Stimulated activated CD4-positive, alpha-beta T cell treated with anti-CD3 and anti-CD28 coated beads, Interleukin-15, amount 100 ng/mL, for 48 hours (primary cell): ENCODE results near the gene NIM1K.
"Not testable (repeated sequence)": the region's sequence is repeated elsewhere in the genome, so short reads cannot be mapped to it uniquely, and the experiment has no call there.

Experiments used
- DNase-seq, 2 donors: peaks; one replicate each; pipeline ENCODE4 v3.0.0-alpha.2; 2020; ENCODE audit warnings: low read depth in 2 of 2

Gene NIM1K

GRCh38 chr5:43191740-43192557, at the start of gene NIM1K:
Gene NIM1K (plus strand): TSS chr5:43192225. CDS start chr5:43245776, 53,551 bp downstream.
- DNase-seq = peak; percentile 18 to 22

GRCh38 chr5:43145071-43145470, 47.0 kb upstream of the NIM1K start:
- DNase-seq = no peak

- no peak for DNase-seq
Observed at GRCh38 chr5:43146958-43147357, 45.1 kb upstream of the NIM1K start.

GRCh38 chr5:43148417-43148816, 43.6 kb upstream of the NIM1K start:
- no peak for DNase-seq

DNA sequence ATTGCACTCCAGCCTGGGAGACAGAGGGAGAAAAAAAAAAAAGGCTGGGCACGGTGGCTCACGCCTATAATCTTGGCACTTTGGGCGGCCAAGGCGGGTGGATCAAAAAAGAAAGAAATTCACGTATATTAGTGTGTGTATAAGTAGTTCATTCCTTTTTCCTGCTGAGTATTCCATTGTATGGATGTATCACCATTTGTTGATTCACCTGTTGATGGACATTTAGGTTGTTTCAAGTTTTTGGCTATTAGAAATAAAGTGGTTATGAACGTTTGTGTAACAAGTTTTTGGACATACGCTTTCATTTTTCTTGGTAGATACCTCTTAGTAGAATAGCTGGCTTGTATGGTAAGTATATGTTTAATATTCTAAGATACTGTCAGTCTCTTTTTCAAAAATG, 42.8 kb upstream of the NIM1K start:
- DNase-seq = no peak

GRCh38 chr5:43150075-43150474, 42.0 kb upstream of the NIM1K start:
- no peak for DNase-seq

DNA sequence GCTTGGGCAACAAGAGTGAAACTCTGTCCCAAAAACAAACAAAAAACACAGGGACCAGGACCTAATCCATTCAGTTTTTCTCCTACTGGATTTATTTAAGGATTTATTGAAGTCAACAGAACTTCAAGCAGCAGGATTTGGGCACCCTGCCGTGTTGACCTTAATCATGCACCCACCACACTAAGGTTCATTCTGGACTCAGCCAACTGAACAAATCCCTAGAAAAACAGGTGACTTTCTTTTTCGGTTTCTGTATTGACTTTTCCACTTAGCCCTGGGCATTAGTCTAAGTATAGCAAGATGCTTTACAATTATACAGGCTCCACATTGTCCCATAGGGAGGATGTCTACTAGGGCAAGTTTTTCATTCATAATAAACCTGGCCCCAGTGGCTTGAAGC, 41.3 kb upstream of the NIM1K start:
- no peak for DNase-seq

GRCh38 chr5:43152946-43153345, 39.1 kb upstream of the NIM1K start:
- DNase-seq = no peak

- DNase-seq = no peak
Observed at GRCh38 chr5:43154469-43154868, 37.6 kb upstream of the NIM1K start.

GRCh38 chr5:43155394-43156096, 36.5 kb upstream of the NIM1K start:
- no peak for DNase-seq

- no peak for DNase-seq
Observed at GRCh38 chr5:43156388-43156787, 35.6 kb upstream of the NIM1K start.

DNA sequence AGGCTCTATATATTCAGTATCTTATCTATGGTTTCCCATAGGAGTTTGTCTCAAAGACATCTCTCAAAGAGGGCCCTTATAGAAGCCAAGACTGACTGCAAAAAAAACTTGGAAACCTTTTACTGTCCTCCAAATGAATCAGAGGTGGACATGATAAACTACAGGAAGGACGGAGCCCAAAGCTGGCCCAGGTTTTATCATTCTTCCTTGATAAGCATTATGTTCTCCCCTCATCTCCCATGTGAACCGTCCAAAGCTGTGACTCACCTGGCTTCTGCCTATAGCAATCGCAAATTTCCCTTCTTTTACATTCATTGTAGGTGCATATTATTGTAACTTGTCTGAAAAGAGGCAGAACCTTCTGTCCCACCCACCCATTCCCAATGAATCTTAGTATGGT, 35.0 kb upstream of the NIM1K start:
- DNase-seq = no peak

GRCh38 chr5:43161244-43161643, 30.8 kb upstream of the NIM1K start:
- DNase-seq = no peak

- not testable (repeated sequence) for DNase-seq
Observed at GRCh38 chr5:43164801-43165200, 27.2 kb upstream of the NIM1K start.

DNA sequence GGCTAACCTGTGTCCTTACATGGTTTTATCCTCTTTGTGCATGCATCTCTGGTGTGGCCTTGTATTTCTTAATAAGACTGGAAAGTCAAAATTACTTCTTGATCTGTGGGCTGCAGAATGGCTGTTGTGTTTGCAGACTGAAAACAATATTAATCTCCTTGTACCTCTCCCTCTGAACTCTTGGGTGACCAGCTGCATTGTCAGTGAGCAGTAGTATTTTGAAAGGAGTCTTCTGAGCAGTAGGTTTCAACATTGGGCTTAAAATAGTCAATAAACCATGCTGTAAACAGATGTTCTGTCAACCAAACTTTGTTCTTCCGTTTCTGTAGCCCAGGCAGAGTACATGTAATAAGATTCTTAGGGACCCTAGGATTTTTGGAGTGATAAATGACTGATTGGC, 26.7 kb upstream of the NIM1K start:
- DNase-seq = no peak

DNA sequence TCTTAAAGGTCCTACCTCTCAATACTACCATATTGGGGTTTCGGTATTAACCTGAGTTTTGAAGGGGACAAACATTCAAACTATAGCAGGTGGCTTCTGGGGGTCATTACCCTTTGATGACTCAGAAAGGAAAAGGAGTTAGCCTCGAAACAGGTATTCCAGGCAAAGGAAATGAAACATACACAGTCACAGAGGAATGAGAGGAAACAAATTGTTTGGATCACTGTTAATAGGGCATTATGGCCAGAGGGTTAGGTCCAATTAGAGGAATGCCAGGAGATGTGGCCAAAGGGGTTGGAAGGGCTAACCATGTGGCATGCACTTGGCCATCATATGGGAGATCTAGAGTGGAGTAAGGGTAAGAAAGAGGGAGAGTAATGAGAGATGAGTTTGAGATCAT, 23.9 kb upstream of the NIM1K start:
- DNase-seq = no peak

DNA sequence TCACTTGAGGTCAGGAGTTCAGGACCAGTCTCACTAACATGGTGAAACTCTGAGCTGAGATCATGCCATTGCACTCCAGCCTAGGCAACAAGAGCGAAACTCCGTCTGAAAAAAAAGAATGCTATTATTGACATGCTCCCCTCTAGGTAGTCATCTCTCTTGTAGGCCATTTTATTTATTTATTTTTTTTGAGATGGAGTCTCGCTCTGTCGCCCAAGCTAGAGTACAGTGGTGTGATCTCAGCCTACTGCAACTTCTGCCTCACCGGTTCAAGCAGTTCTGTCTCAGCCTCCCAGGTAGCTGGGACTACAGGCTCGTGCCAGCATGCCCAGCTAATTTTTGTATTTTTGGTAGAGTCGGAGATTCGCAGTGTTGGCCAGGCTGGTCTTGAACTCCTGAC, 20.6 kb upstream of the NIM1K start:
- DNase-seq = no peak

DNA sequence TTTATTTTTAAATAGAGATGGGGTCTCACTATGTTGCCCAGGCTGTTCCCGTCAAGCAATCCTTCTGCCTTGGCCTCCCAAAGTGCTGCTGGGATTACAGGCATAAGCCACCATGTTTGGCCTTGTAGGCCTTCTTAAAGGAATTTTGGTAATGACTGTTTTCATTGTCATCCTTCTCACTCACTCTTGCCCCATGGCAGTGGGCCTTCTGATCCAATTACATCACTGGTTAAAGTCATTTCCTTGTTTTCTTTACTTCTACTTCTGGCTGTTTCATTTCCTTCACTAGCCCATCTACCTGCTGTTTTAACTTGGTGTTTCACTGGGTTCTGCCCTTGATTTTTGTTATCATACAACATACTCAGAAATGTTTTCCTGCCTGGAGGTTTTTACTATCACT, 20.1 kb upstream of the NIM1K start:
- DNase-seq = no peak

- no peak for DNase-seq
Observed at GRCh38 chr5:43172779-43173178, 19.2 kb upstream of the NIM1K start.

- no peak for DNase-seq
Observed at GRCh38 chr5:43174586-43174985, 17.4 kb upstream of the NIM1K start.

- no peak for DNase-seq
Observed at GRCh38 chr5:43179836-43180235, 12.2 kb upstream of the NIM1K start.

GRCh38 chr5:43182421-43182820, 9.6 kb upstream of the NIM1K start:
- no peak for DNase-seq

DNA sequence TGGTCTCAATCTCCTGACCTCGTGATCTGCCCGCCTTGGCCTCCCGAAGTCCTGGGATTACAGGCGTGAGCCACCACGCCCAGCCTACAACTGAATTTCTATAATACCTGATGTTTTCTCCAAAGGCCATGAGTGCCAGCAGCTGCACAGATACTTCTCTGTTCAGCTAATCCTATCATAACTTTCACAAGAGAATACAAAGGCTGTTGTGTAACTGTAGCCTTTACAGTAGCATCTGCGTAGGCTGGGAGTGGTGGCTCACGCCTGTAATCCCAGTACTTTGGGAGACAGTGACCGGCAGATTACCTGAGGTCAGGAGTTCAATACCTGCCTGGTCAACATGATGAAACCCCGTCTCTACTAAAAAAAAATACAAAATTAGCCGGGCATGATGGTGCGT, 8.9 kb upstream of the NIM1K start:
- DNase-seq = not testable (repeated sequence)
